Neural crest cell (in vitro differentiated cells): ENCODE results near the gene CNTNAP2. TPM values are rescaled to one million over a fixed set of nuclear protein-coding genes. Genes with fewer than 3 reads are reported as not detected.

Experiments
- DNase-seq: peaks from one replicate; pipeline ENCODE4 v3.0.0; 2021; ENCODE audit warnings: low read depth, mixed read lengths, low spot score
- H3K27ac Mint-ChIP-seq: one replicate; pipeline ENCODE4 v1.8.0; 2021; ENCODE audit warnings: mild to moderate bottlenecking, mixed read lengths; ENCODE audit not compliant: unreplicated experiment
- H3K27me3 Mint-ChIP-seq: 2 replicates; pipeline ENCODE4 v1.8.0; 2021; ENCODE audit warnings: low read depth, mild to moderate bottlenecking, mixed read lengths
- H3K36me3 Mint-ChIP-seq: 2 replicates; pipeline ENCODE4 v1.8.0; 2021; ENCODE audit warnings: low read depth, mild to moderate bottlenecking, mixed read lengths
- H3K4me1 Mint-ChIP-seq: 2 replicates; pipeline ENCODE4 v1.8.0; 2021; ENCODE audit warnings: mixed read lengths
- H3K4me3 Mint-ChIP-seq: one replicate; pipeline ENCODE4 v1.8.0; 2021; ENCODE audit warnings: mild to moderate bottlenecking, mixed read lengths
- H3K9me3 Mint-ChIP-seq: 2 replicates; pipeline ENCODE4 v1.8.0; 2021; ENCODE audit warnings: mixed read lengths
- CTCF ChIP-seq: fragments of 200-600 bp; sonication (generic); conservative IDR thresholded peaks from 2 replicates; pipeline ENCODE4 v1.5.0; 2021; ENCODE audit warnings: antibody characterized with exemption, mild to moderate bottlenecking
- total RNA-seq: library from RNA; stranded (reverse); gene quantifications from 2 replicates; pipeline ENCODE4 v1.2.1, GENCODE V29; 2021

The CNTNAP2 gene
- total RNA-seq, 1 donor from 2014 or later, result 12.9 TPM

- TF ChIP-seq CTCF, result no peak
- peaks cover 45% of the 10 kb centered on the region for H3K27me3 Mint-ChIP-seq
- peaks cover 2% of the 10 kb centered on the region for H3K36me3 Mint-ChIP-seq
- peaks cover 4% of the 10 kb centered on the region for H3K9me3 Mint-ChIP-seq
- peak overlapping the region; percentile 73 for H3K4me3 Mint-ChIP-seq
- no peak for DNase-seq
- H3K27ac Mint-ChIP-seq, result peak overlapping the region; percentile 64
- peaks cover 13% of the 10 kb centered on the region for H3K4me1 Mint-ChIP-seq
Observed at GRCh38 chr7:147279514-147279913, 1162.9 kb downstream of the CNTNAP2 start.

GRCh38 chr7:147279964-147280374 lies 1163.4 kb downstream of the CNTNAP2 start:
- H3K27ac Mint-ChIP-seq, result peak overlapping the region; percentile 64

GRCh38 chr7:147282204-147282603 lies 1165.6 kb downstream of the CNTNAP2 start:
- Mint-ChIP-seq H3K36me3 (no peaks in the 10 kb centered on the region), H3K9me3 (peaks cover 2% of the 10 kb centered on the region)
- no peak for DNase-seq

More at GRCh38 chr7:147279964-147280374, 1163.4 kb downstream of the CNTNAP2 start:
- Mint-ChIP-seq H3K9me3 (peaks cover 3% of the 10 kb centered on the region), H3K4me3 (peak overlapping the region; percentile 73), H3K4me1 (peaks cover 13% of the 10 kb centered on the region), H3K27me3 (peaks cover 50% of the 10 kb centered on the region), H3K36me3 (peaks cover 2% of the 10 kb centered on the region)
- no peak for DNase-seq
- TF ChIP-seq CTCF, result no peak

GRCh38 chr7:147296201-147296600 lies 1179.6 kb downstream of the CNTNAP2 start:
- no peaks in the 10 kb centered on the region for H3K36me3 Mint-ChIP-seq
- no peak overlapping the region for H3K27ac Mint-ChIP-seq
- no peaks in the 10 kb centered on the region for H3K9me3 Mint-ChIP-seq
- H3K27me3 Mint-ChIP-seq, result no peaks in the 10 kb centered on the region
- TF ChIP-seq CTCF, result no peak
- DNase-seq, result no peak
- H3K4me1 Mint-ChIP-seq, result no peaks in the 10 kb centered on the region
- H3K4me3 Mint-ChIP-seq, result no peak overlapping the region

More at GRCh38 chr7:147282204-147282603, 1165.6 kb downstream of the CNTNAP2 start:
- H3K27me3 Mint-ChIP-seq, result peaks cover 38% of the 10 kb centered on the region
- H3K4me3 Mint-ChIP-seq, result no peak overlapping the region
- H3K27ac Mint-ChIP-seq, result no peak overlapping the region
- H3K4me1 Mint-ChIP-seq, result peaks cover 13% of the 10 kb centered on the region
- TF ChIP-seq CTCF, result no peak

- DNase-seq, result no peak
- Mint-ChIP-seq H3K4me3 (no peak overlapping the region), H3K27ac (no peak overlapping the region), H3K4me1 (no peaks in the 10 kb centered on the region), H3K36me3 (no peaks in the 10 kb centered on the region), H3K9me3 (no peaks in the 10 kb centered on the region), H3K27me3 (no peaks in the 10 kb centered on the region)
- TF ChIP-seq CTCF, result no peak
Observed at GRCh38 chr7:147296986-147297385, 1180.4 kb downstream of the CNTNAP2 start.
